ENCODE results near the gene ALDH18A1. TPM values are rescaled to one million over a fixed set of nuclear protein-coding genes. Genes with fewer than 3 reads are reported as not detected.

ALDH18A1 gene
- total RNA-seq, 1 donor from 2014 or later, result 11.1 TPM

GRCh38 chr10:95693668-95694534 lies 37.4 kb upstream of the ALDH18A1 start, which contains the start of gene TCTN3:
Gene TCTN3, minus strand, starts transcription at chr10:95693927. Its CDS starts 28 bp downstream, at chr10:95693899.
- Histone ChIP-seq H3K4me1 (peaks cover 26% of the 10 kb centered on the region), H3K4me3 (peak within 1 kb of the TSS; percentile 85), H3K27me3 (ENCODE audit: low read depth) (no peaks in the 10 kb centered on the region), H3K27ac (replicated peaks) (peak within 1 kb of the TSS; percentile 81), H3K36me3 (peaks cover 31% of the 10 kb centered on the region), H3K9me3 (replicated peaks) (no peaks in the 10 kb centered on the region)
- DNase-seq, result peak; percentile 94
- intact Hi-C loops (cut with micrococcal nuclease), result no loop called here
- TF ChIP-seq CTCF (IDR thresholded peaks at IDR 0.05; ENCODE audit: borderline replicate concordance), result peak; percentile 99

GRCh38 chr10:95693071-95693667 lies 36.7 kb upstream of the ALDH18A1 start:
- Histone ChIP-seq H3K4me1 (peaks cover 26% of the 10 kb centered on the region), H3K36me3 (peaks cover 39% of the 10 kb centered on the region), H3K4me3 (peak overlapping the region; percentile 85), H3K27me3 (ENCODE audit: low read depth) (no peaks in the 10 kb centered on the region), H3K27ac (replicated peaks) (peak overlapping the region; percentile 81), H3K9me3 (replicated peaks) (no peaks in the 10 kb centered on the region)
- TF ChIP-seq CTCF (IDR thresholded peaks at IDR 0.05; ENCODE audit: borderline replicate concordance), result no peak
- DNase-seq, result no peak
- intact Hi-C loops (cut with micrococcal nuclease), result no loop called here

- no peak for DNase-seq
- Histone ChIP-seq H3K4me1 (peaks cover 33% of the 10 kb centered on the region), H3K36me3 (peaks cover 57% of the 10 kb centered on the region), H3K9me3 (replicated peaks) (no peaks in the 10 kb centered on the region), H3K4me3 (no peak overlapping the region), H3K27me3 (ENCODE audit: low read depth) (no peaks in the 10 kb centered on the region), H3K27ac (replicated peaks) (no peak overlapping the region)
- no peak for TF ChIP-seq CTCF (IDR thresholded peaks at IDR 0.05; ENCODE audit: borderline replicate concordance)
- intact Hi-C loops (cut with micrococcal nuclease), result loop anchor here (2.0 kb wide), 1 partner anchor 148 kb away; no protein-coding TSS in a partner anchor
Observed at GRCh38 chr10:95691281-95691680, 34.8 kb upstream of the ALDH18A1 start.

DNA sequence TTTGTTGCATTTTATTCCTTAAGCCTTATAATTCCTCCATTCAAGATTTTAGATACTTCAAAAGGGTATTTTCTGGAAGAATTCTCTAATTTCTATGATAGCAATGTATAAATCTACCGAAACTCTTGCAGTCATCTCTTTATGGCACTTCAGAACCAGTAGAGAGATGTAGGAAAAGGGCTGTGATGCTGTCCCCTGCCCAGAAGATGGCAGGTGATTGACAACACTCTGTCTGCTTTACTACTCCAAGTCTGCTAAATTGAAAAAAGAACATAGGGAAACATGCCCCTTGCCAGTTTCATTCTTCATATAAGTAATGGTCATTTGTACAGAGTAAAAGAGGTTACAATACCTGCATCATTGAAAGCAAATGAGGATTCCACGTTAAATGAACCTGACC lies 32.1 kb upstream of the ALDH18A1 start:
- intact Hi-C loops (cut with micrococcal nuclease), result no loop called here
- H3K27ac ChIP-seq (replicated peaks), result no peak overlapping the region
- H3K27me3 ChIP-seq (ENCODE audit: low read depth), result no peaks in the 10 kb centered on the region
- peaks cover 83% of the 10 kb centered on the region for H3K36me3 ChIP-seq
- no peak for TF ChIP-seq CTCF (IDR thresholded peaks at IDR 0.05; ENCODE audit: borderline replicate concordance)
- H3K4me1 ChIP-seq, result peaks cover 33% of the 10 kb centered on the region
- H3K9me3 ChIP-seq (replicated peaks), result no peaks in the 10 kb centered on the region
- no peak overlapping the region for H3K4me3 ChIP-seq
- no peak for DNase-seq

- H3K4me3 ChIP-seq, result no peak overlapping the region
- H3K27me3 ChIP-seq (ENCODE audit: low read depth), result no peaks in the 10 kb centered on the region
- no peak for DNase-seq
- TF ChIP-seq CTCF (IDR thresholded peaks at IDR 0.05; ENCODE audit: borderline replicate concordance), result no peak
- peaks cover 7% of the 10 kb centered on the region for H3K4me1 ChIP-seq
- no peak overlapping the region for H3K27ac ChIP-seq (replicated peaks)
- H3K9me3 ChIP-seq (replicated peaks), result no peaks in the 10 kb centered on the region
- intact Hi-C loops (cut with micrococcal nuclease), result no loop called here
- peaks cover 96% of the 10 kb centered on the region for H3K36me3 ChIP-seq
Observed at GRCh38 chr10:95683966-95684365, 27.5 kb upstream of the ALDH18A1 start.

Data from left ventricle myocardium inferior (tissue), 1 donor.